Neural cell (in vitro differentiated cells): ENCODE results near the gene CNOT3. TPM values are rescaled to one million over a fixed set of nuclear protein-coding genes. Genes with fewer than 3 reads are reported as not detected.

Experiments
- H2AFZ ChIP-seq: fragments of 200-600, 300-800 bp; sonication (generic), shearing (Covaris generic); 2 replicates; pipeline ENCODE4 v1.6.0; 2014; ENCODE audit warnings: low read depth, mild to moderate bottlenecking, antibody characterized with exemption, low read length, moderate library complexity
- H3F3A ChIP-seq: fragments of 200-600 bp; shearing (Covaris generic); 2 replicates; pipeline ENCODE4 v1.6.1; 2016; ENCODE audit warnings: mild to moderate bottlenecking, moderate library complexity, mixed read lengths, antibody characterized with exemption, low read length; ENCODE audit not compliant: insufficient read depth, poor library complexity, severe bottlenecking
- H3K27ac ChIP-seq: fragments of 200-600, 300-800 bp; sonication (generic), shearing (Covaris generic); 2 replicates; pipeline ENCODE4 v1.5.1; 2014; ENCODE audit warnings: mild to moderate bottlenecking, low read length, moderate library complexity
- H3K27me3 ChIP-seq: fragments of 300-800, 200-600 bp; sonication (generic), shearing (Covaris generic); 2 replicates; pipeline ENCODE4 v1.6.0; 2014; ENCODE audit warnings: mild to moderate bottlenecking, low read depth, low read length, moderate library complexity; ENCODE audit not compliant: insufficient read depth
- H3K36me3 ChIP-seq: fragments of 300-800, 200-600 bp; sonication (generic), shearing (Covaris generic); 2 replicates; pipeline ENCODE4 v1.5.1; 2014; ENCODE audit warnings: mild to moderate bottlenecking, antibody characterized with exemption, low read length, moderate library complexity; ENCODE audit not compliant: insufficient read depth
- H3K4me2 ChIP-seq: fragments of 300-800, 200-600 bp; sonication (generic), shearing (Covaris generic); 2 replicates; pipeline ENCODE4 v1.6.0; 2014; ENCODE audit warnings: mild to moderate bottlenecking, low read length
- H3K4me3 ChIP-seq: fragments of 300-800, 200-600 bp; sonication (generic), shearing (Covaris generic); 2 replicates; pipeline ENCODE4 v1.5.1; 2014; ENCODE audit warnings: mild to moderate bottlenecking, low read length, moderate library complexity
- H3K79me2 ChIP-seq: fragments of 200-600 bp; shearing (Covaris generic); replicated peaks from 2 replicates; pipeline ENCODE4 v1.6.0; 2014; ENCODE audit warnings: mild to moderate bottlenecking, low read length, moderate library complexity; ENCODE audit not compliant: insufficient read depth
- H3K9ac ChIP-seq: fragments of 300-800, 200-600 bp; sonication (generic), shearing (Covaris generic); 2 replicates; pipeline ENCODE4 v1.6.1; 2016; ENCODE audit warnings: mild to moderate bottlenecking, low read length, mixed read lengths
- H3K9me2 ChIP-seq: fragments of 200-600 bp; shearing (Covaris generic); 2 replicates; pipeline ENCODE4 v1.6.1; 2016; ENCODE audit warnings: mild to moderate bottlenecking, low read length, mixed read lengths; ENCODE audit not compliant: insufficient read depth
- H3K9me3 ChIP-seq: fragments of 200-600, 300-800 bp; sonication (generic), shearing (Covaris generic); 2 replicates; pipeline ENCODE4 v1.6.1; 2016; ENCODE audit warnings: mild to moderate bottlenecking, mixed run types, low read length, moderate library complexity, mixed read lengths
- H4K20me1 ChIP-seq: fragments of 200-600 bp; shearing (Covaris generic); 2 replicates; pipeline ENCODE4 v1.6.1; 2016; ENCODE audit warnings: mild to moderate bottlenecking, mixed run types; ENCODE audit not compliant: insufficient read depth
- CTCF ChIP-seq: fragments of 450-650 bp; IDR thresholded peaks from 2 replicates; pipeline ENCODE4 v1.5.1; 2014; ENCODE audit warnings: antibody characterized with exemption, mild to moderate bottlenecking, moderate library complexity; ENCODE audit not compliant: poor library complexity, severe bottlenecking
- EP300 ChIP-seq: fragments of 450-650 bp; conservative IDR thresholded peaks from 2 replicates; pipeline ENCODE4 v1.6.1; 2014; ENCODE audit warnings: antibody characterized with exemption, mild to moderate bottlenecking, moderate library complexity; ENCODE audit not compliant: poor library complexity, severe bottlenecking
- EZH2 ChIP-seq: fragments of 200-600, 300-800 bp; shearing (Covaris generic), sonication (generic); IDR thresholded peaks from 2 replicates; pipeline ENCODE4 v1.6.1; 2014; ENCODE audit warnings: antibody characterized with exemption, low read length, borderline replicate concordance, mild to moderate bottlenecking; ENCODE audit not compliant: insufficient read depth, poor library complexity, severe bottlenecking
- MXI1 ChIP-seq: fragments of 450-650 bp; conservative IDR thresholded peaks from 2 replicates; pipeline ENCODE4 v1.6.1; 2014; ENCODE audit warnings: antibody characterized with exemption, mild to moderate bottlenecking; ENCODE audit not compliant: poor library complexity, severe bottlenecking
- POLR2AphosphoS5 ChIP-seq: IDR thresholded peaks from 2 replicates; pipeline ENCODE4 v1.6.1; 2012
- RAD21 ChIP-seq: fragments of 450-650 bp; conservative IDR thresholded peaks from 2 replicates; pipeline ENCODE4 v1.6.1; 2014; ENCODE audit warnings: antibody characterized with exemption, mild to moderate bottlenecking, moderate library complexity
- REST ChIP-seq: IDR thresholded peaks from 2 replicates; pipeline ENCODE4 v1.6.1; 2012; ENCODE audit warnings: borderline replicate concordance
- SMC3 ChIP-seq: fragments of 450-650 bp; conservative IDR thresholded peaks from 2 replicates; pipeline ENCODE4 v1.6.1; 2014; ENCODE audit warnings: antibody characterized with exemption, mild to moderate bottlenecking, moderate library complexity; ENCODE audit not compliant: poor library complexity
- TAF1 ChIP-seq: IDR thresholded peaks from 2 replicates; pipeline ENCODE4 v1.6.1; 2012; ENCODE audit warnings: low read depth
- polyA plus RNA-seq: library from polyadenylated mRNA; depleted of rRNA; stranded (reverse); fragments of >200 nt; gene quantifications from 2 replicates; pipeline ENCODE4 v1.2.3, GENCODE V29; 2014

The CNOT3 gene
- polyA plus RNA-seq, 1 donor from 2014 or later = 7.6 TPM

- H3K9me3 ChIP-seq = no peaks in the 10 kb centered on the region
- peaks cover 10% of the 10 kb centered on the region for H3K79me2 ChIP-seq
- H3K27ac ChIP-seq = no peak overlapping the region
- H3K4me3 ChIP-seq = no peak overlapping the region
- H4K20me1 ChIP-seq = no peaks in the 10 kb centered on the region
- no peaks in the 10 kb centered on the region for H3K36me3 ChIP-seq
- H3K9ac ChIP-seq = no peak overlapping the region
- TF ChIP-seq POLR2AphosphoS5 (no peak), EZH2 (no peak), RAD21 (no peak), MXI1 (no peak), TAF1 (no peak), CTCF (no peak), SMC3 (no peak), EP300 (no peak), REST (no peak)
- no peaks in the 10 kb centered on the region for H3K27me3 ChIP-seq
- H2AFZ ChIP-seq = no peak overlapping the region
- no peak overlapping the region for H3K4me2 ChIP-seq
- H3K9me2 ChIP-seq = no peaks in the 10 kb centered on the region
- no peaks in the 10 kb centered on the region for H3F3A ChIP-seq
Measured at GRCh38 chr19:54186351-54186750, 48.8 kb downstream of the CNOT3 start.

GRCh38 chr19:54186934-54187381, 49.4 kb downstream of the CNOT3 start:
- Histone ChIP-seq H3K36me3 (no peaks in the 10 kb centered on the region), H3K4me2 (no peak overlapping the region), H3K9me3 (no peaks in the 10 kb centered on the region), H3K79me2 (peaks cover 14% of the 10 kb centered on the region), H2AFZ (no peak overlapping the region), H3F3A (no peaks in the 10 kb centered on the region), H4K20me1 (no peaks in the 10 kb centered on the region), H3K27ac (no peak overlapping the region), H3K9me2 (no peaks in the 10 kb centered on the region), H3K4me3 (no peak overlapping the region), H3K27me3 (no peaks in the 10 kb centered on the region), H3K9ac (no peak overlapping the region)
- no peak for TF ChIP-seq SMC3
- TF ChIP-seq MXI1 = no peak
- no peak for TF ChIP-seq POLR2AphosphoS5
- no peak for TF ChIP-seq RAD21
- TF ChIP-seq EZH2 = no peak
- no peak for TF ChIP-seq EP300
- no peak for TF ChIP-seq TAF1
- no peak for TF ChIP-seq REST
- TF ChIP-seq CTCF = no peak
